ENCODE results near the gene NIPAL3.

- no peak for TF ChIP-seq POLR2AphosphoS5 (IDR thresholded peaks at IDR 0.05)
- no peak for TF ChIP-seq CTCF (IDR thresholded peaks at IDR 0.05)
- no peak for TF ChIP-seq POLR2A (IDR thresholded peaks at IDR 0.05)
- no peak for TF ChIP-seq EP300 (IDR thresholded peaks at IDR 0.05)
These were observed 66.4 kb downstream of the NIPAL3 start for GRCh38 chr1:24481843-24482610.
